Renal cortex interstitium (tissue), 15 donors: ENCODE results near the gene ABCD4. TPM values are rescaled to one million over a fixed set of nuclear protein-coding genes. Genes with fewer than 3 reads are reported as not detected.
"Not testable (repeated sequence)": the region's sequence is repeated elsewhere in the genome, so short reads cannot be mapped to it uniquely, and the experiment has no call there.

Experiments used
- DNase-seq, 11 donors: peaks; one replicate each; pipeline ENCODE4 v3.0.0-alpha.2; 2013; ENCODE audit warnings: low read depth in 9 of 11, low spot score in 4 of 11; ENCODE audit errors: extremely low read depth in 1 of 11
- long read RNA-seq, 16 experiments: transcript quantifications; one replicate each; lab custom pipeline, GENCODE V29; 2026
- polyA plus RNA-seq, 3 donors: library from polyadenylated mRNA; unstranded; fragments of 120-200 nt; gene quantifications; one replicate each; pipeline ENCODE4 v1.2.1, GENCODE V29; 2013; ENCODE audit not compliant: insufficient read length in 3 of 3

The ABCD4 gene
- 100 to 1,000 TPM; 104 to 162 (median 116) TPM for polyA plus RNA-seq
- long read RNA-seq, donor 1, partial matches to known transcripts: 0 of 2 reads
- long read RNA-seq, donor 1, other reads (novel, unspliced or antisense): 0 of 2 reads
- long read RNA-seq, donor 2, partial matches to known transcripts: 6 of 7 reads
- long read RNA-seq, donor 2, other reads (novel, unspliced or antisense): 0 of 7 reads
- long read RNA-seq, donor 3, partial matches to known transcripts: 14 of 21 reads
- long read RNA-seq, donor 3, other reads (novel, unspliced or antisense): 0 of 21 reads
- long read RNA-seq, donor 4, transcript ABCD4-203 (2 exons, 1,123 nt): major isoform, 6 of 35 reads
- long read RNA-seq, donor 4, partial matches to known transcripts: 24 of 35 reads
- long read RNA-seq, donor 4, other reads (novel, unspliced or antisense): 0 of 35 reads
- long read RNA-seq, donor 5: 0 reads
- long read RNA-seq, donor 6, transcript ABCD4-201 (19 exons, 3,003 nt): major isoform, 5 of 34 reads
- long read RNA-seq, donor 6, partial matches to known transcripts: 19 of 34 reads
- long read RNA-seq, donor 6, other reads (novel, unspliced or antisense): 0 of 34 reads
- long read RNA-seq, donor 7, partial matches to known transcripts: 7 of 15 reads
- long read RNA-seq, donor 7, other reads (novel, unspliced or antisense): 0 of 15 reads
- long read RNA-seq, donor 8: 0 reads
- long read RNA-seq, donor 9, transcript ABCD4-201 (19 exons, 3,003 nt): major isoform, 7 of 14 reads
- long read RNA-seq, donor 9, partial matches to known transcripts: 5 of 14 reads
- long read RNA-seq, donor 9, other reads (novel, unspliced or antisense): 0 of 14 reads
- long read RNA-seq, donor 10, partial matches to known transcripts: 11 of 18 reads
- long read RNA-seq, donor 10, other reads (novel, unspliced or antisense): 0 of 18 reads
- long read RNA-seq, donor 11, partial matches to known transcripts: 10 of 14 reads
- long read RNA-seq, donor 11, other reads (novel, unspliced or antisense): 0 of 14 reads
- long read RNA-seq, donor 12, partial matches to known transcripts: 7 of 9 reads
- long read RNA-seq, donor 12, other reads (novel, unspliced or antisense): 0 of 9 reads
- long read RNA-seq, donor 13: 0 reads
- long read RNA-seq, donor 14, partial matches to known transcripts: 6 of 12 reads
- long read RNA-seq, donor 14, other reads (novel, unspliced or antisense): 0 of 12 reads
- long read RNA-seq, donor 15, partial matches to known transcripts: 7 of 12 reads
- long read RNA-seq, donor 15, other reads (novel, unspliced or antisense): 0 of 12 reads
- long read RNA-seq, donor 16, transcript ABCD4-201 (19 exons, 3,003 nt): minor isoform, 9 of 88 reads
- long read RNA-seq, donor 16, transcript ABCD4-203 (2 exons, 1,123 nt): major isoform, 11 of 88 reads
- long read RNA-seq, donor 16, partial matches to known transcripts: 54 of 88 reads
- long read RNA-seq, donor 16, other reads (novel, unspliced or antisense): 0 of 88 reads

- peak; percentile 77 to 92 (median 89) for DNase-seq
These were observed at the start of gene ABCD4 for GRCh38 chr14:74302634-74303569. Gene ABCD4, minus strand, starts transcription at chr14:74302934. Its CDS starts 22 bp downstream, at chr14:74302912.

GRCh38 chr14:74350928-74351323 lies 48.2 kb upstream of the ABCD4 start:
- no peak for DNase-seq

DNA sequence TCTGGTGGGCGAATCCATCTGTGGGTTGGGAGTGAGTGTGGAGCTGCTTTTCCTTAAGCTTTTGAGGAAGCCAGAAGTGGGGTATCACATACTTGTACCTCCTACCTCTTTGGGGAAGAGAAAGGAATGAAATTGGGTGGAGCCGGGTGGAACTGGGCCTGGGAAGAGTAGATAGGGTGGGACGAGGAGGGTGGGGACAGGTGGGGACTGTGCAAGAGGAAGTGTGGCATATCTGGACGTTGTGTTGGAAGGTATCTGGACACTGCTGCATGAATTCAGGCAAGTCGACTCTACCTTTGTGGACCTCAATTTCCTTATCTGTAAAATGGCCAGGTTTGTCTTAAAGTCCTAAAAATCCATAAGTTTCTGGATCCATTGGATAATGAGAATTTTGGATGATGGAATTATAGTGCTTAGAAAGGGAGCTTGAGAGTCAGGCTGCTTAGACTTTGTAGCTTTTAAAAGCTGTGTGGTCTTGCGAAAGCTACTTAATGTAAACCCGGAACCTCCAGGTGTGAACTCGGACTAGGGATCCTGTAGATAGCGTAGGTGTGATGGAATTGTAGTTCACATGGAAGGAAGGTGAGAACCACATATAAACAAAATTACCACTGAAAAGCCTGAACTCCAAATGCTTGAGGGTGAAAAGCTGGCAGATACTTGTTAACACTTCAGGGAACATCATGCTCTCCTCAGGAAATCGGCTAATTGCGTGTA lies 47.6 kb upstream of the ABCD4 start:
- no peak for DNase-seq

DNA sequence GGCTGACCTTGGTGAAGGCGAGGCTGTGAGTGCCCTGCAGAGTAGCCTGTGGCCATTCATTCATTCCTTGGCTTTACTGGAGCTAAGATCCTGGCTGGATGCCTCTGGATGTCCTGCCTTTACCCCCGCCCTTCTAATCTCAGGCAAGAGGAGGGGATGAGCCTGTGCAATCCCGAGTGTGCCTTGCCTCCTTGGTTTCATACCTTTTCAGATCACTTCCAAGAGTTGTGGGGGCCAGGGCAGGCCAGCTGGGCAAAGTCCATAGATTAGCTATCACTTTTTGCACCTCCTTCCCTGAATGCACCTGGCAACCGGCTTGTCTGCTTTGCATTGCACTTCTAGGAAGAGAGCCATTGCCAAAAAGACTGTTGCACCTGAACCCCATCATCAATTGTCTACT lies 47.0 kb upstream of the ABCD4 start:
- DNase-seq: no peak

GRCh38 chr14:74348735-74349463 lies 46.2 kb upstream of the ABCD4 start:
- no peak for DNase-seq

DNA sequence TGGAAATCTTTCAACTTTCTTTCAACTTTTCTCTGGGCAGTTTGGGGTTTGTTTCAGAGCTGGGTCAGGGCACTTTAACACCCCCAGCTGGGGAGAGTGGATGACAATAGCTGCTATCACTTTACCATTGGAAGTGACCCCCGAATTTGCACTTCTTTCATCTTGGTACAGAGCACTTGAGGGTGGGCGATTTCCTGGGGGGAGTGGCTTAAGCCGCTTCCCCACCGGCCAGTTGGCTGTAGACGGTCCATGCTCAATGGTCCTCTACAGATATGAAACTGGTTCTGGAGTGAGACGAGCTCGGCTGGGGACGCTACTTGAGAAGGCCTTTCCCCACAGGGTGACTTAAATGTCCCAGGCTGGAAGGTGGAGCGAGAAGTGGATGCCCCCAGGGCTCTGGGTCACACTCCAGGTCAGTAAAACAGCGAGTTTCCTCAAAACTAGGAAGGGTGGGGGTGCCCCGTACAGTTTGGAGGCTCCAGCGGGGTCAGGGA lies 45.6 kb upstream of the ABCD4 start, which contains the start of gene VRTN:
Gene VRTN (plus strand): TSS at position 231 of the 494 bp plus-strand sequence. CDS start 8,313 bp downstream, outside the sequence.
- DNase-seq: no peak

GRCh38 chr14:74347795-74348100 lies 45.0 kb upstream of the ABCD4 start:
- DNase-seq: no peak

- DNase-seq: no peak
These were observed 44.5 kb upstream of the ABCD4 start for GRCh38 chr14:74347097-74347794.

DNA sequence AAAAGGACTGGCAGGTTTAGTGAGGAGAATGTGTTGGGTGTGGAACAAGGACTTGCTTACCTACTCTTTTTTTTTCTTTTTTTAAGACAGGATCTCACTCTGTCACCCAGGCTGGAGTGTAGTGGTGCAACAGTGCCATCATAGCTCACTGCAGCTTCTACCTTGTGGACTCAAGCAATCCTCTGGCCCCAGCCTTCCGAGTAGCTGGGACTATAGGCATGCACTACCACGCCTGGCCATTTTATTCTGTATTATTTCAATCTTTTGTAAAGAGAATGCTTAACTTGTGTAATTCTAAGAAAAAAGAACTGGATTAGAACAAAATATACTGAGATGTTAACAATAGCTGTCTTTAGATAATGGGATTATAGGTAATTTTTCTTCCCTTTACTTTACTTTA lies 43.6 kb upstream of the ABCD4 start:
- DNase-seq: no peak

DNA sequence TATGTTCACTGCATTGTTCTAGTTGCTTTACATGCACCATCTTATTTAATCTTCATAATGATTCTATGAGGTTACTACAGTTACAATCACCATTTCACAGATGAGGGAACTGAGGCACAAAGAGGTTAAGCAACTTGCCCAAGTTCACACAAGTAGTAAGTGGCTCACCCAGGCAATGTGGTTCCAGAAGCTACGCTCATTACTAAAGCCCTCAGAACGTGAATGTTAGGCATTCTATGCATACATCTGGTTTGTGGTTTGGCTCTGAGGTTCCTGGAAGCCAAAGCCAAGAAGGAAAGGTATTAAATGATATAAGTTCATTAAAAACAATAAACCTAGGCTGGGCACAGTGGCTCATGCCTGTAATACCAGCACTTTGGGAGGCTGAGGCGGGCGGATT lies 31.2 kb upstream of the ABCD4 start:
- DNase-seq: no peak

DNA sequence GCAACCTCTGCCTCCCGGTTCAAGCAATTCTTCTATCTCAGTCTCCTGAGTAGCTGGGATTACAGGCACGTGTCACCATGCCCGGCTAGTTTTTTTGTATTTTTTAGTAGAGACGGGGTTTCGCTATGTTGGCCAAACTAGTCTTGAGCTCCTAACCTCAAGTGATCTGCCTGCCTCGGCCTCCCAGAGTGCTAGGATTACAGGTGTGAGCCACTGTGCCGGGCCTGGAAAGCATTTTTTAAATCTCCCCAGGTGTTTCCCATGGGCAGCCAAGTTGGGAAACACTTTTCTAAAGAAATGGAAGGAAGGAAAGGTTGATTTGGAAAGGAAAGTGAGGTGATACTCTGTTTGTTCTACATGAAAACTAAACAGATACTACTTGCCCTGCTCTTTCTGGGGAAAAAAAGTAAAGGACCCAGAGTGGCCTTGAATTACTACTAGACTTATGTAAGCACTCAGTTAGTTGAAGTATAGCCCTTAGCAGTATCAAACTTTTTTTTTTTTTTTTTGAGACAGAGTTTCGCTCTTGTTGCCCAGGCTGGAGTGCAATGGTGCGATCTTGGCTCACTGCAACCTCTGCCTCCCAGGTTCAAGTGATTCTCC lies 27.3 kb upstream of the ABCD4 start:
- not testable (repeated sequence) for DNase-seq

DNA sequence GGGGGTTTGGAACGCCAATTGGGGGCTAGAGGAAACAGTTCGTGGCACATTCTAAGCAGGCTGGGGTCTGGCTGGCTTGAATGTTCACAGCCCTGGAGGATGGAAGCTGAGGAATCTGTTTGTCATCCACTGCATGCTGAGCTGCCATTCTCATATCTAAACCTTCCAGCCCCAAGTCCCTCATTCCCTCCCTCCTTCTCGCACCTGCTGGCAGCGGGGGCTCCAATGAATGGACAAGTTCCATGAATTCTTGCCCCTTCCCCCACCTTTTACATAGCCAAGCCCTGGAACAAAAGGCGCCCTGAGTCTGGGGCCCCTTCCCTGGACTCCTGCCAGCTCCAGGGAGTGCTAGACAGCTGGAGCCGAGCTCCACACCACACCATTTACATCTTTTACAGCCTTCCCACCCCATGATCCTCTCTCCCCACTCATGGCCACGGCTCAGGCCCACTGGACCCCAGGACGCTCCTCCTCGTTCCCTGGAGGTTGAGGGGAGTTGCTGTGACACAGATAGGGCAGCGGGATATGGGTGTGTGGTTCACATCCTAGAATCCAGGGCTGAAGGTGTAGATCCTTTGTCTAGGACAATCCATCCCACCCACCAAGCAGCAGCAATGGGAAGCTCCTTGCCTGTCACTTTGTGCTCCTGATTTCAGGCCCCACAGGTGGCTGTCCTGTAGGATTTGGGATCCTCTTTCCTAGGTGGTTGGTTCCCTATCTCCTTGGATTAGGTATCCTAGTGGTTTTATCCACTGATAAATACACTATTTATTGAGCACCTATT lies 23.8 kb upstream of the ABCD4 start:
- DNase-seq: peak in 7 of 11 donors; percentile 13 to 63 (median 42)

DNA sequence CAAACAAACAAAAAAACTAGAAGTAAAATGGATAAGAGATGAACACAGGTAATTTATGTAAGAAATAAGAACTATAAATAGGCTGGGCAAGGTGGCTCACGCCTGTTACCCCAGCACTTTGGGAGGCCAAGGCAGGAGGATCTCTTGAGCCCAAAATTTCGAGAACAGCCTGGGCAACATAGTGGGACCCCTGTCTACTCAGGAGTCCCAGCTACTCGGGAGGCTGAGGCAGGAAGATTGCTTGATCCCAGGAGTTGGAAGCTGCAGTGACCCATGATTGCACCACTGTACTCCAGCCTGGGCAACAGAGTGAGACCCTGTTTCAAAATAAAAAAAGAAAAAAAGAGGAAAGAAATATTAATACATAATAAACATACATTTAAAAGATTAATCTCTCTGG lies 22.7 kb upstream of the ABCD4 start:
- DNase-seq: no peak

DNA sequence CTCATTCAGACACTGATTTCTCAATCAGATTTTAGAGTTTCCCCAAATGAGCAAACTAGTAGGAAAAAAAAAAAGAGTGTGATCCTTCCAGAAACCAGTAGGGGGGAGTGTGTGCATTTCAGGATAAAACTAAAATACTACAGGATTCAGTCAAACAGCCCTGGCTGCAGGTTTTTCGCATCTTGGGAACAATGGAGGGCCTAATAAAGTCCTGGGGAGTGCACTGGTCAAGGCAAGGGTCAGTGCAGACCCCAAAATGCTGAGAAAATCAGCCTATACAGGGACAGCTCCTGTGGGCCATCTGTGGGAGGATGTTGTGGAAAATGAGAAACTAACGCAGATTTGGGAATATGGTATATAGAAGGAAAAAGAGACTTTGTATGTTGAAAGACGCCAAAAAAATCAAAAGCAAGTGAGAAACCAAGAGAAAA lies 22.2 kb upstream of the ABCD4 start:
- DNase-seq: peak in 2 of 11 donors; percentile 12 to 15

DNA sequence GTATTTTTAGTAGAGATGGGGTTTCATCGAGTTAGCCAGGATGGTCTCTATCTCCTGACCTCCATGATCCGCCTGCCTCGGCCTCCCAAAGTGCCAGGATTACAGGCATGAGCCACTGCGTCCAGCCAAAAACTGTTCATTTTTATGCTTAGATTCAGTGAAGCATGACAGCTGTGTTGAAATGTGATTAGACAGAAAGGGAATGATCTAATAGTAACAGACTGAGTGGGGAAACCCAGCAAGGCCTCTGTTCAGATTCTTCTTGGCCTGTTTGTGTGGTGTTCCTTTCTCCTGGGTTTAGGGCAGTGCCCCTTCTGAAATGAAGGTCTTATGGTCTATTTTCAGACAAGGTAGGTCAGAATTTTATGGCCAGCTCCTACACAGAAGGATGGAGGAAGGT lies 11.8 kb upstream of the ABCD4 start:
- no peak for DNase-seq
